Measurements from ENCODE around the gene TRIM65. TPM values are rescaled to one million over a fixed set of nuclear protein-coding genes. Genes with fewer than 3 reads are reported as not detected.
"Not testable (repeated sequence)": the region's sequence is repeated elsewhere in the genome, so short reads cannot be mapped to it uniquely, and the experiment has no call there.

The TRIM65 gene
- polyA plus RNA-seq, 3 donors, result 14.6 to 16.7 (median 16.3) TPM

- DNase-seq, result peak; percentile 100
These were observed 41.3 kb downstream of the TRIM65 start, which contains the start of gene WBP2 for GRCh38 chr17:75855310-75856061. TSS of gene WBP2 (minus strand) at chr17:75855335. CDS start at chr17:75855297, 38 bp downstream.

GRCh38 chr17:75854881-75855309 is 41.9 kb downstream of the TRIM65 start:
- no peak for DNase-seq

DNA sequence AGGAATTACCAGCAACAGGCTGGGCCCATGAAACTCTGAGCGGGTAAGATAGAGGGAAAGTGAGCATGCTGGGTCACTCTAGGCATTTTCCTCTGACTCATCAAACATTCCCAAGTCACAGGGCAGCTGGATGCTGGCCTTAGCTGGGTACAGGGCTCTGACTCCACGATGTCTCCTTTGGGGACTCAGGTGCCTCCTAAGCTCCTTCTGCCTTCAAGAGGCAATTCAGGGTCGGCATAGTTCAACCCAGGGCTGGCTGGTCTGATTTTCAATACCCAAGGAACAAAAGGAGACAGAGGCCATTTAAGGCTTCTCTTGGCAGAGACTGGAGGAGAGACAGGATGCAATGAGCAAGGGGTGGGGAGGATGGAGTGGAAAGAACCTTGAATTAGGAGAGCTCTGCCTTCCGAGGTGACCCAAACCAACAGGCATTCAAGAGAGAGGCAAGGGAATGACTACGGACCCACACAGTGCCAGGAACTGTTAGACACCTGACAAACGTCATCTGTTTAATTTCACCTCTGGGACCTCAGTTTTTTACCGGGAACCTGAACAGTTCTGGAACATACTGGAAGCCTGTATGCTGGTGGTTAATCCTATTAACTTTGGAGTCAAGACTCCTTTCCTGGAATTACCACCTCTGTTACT is 42.5 kb downstream of the TRIM65 start:
- no peak for DNase-seq

DNA sequence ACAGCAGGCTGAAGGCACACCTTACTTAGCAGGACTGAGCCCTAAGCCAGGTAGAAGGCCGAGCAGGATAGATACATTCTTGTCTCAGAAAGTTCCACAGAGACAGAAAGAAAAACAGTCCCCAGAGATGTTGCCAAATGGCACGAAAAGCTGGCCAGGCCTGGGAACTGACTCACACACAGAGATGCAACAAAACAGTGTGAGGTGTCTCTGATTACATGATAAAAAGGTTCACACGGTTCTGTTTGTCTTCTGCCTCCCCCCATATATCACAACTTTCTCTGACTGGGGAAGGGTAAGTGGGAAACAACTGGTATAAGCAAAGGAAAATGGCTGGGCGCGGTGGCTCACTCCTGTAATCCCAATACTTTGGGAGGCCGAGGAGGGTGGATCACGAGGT is 43.3 kb downstream of the TRIM65 start:
- no peak for DNase-seq

DNA sequence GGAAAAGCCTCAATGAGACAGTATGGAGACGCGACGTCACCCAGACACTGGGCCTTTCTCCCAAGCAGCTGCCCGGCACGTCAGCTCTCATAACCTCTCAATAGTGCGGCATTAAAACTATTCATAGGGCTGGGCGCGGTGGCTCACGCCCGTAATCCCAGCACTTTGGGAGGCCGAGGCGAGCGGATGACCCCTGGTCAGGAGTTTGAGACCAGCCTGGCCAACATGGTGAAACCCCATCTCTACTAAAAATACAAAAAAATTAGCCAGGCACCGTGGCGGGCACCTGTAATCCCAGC is 45.1 kb downstream of the TRIM65 start:
- not testable (repeated sequence) for DNase-seq

DNA sequence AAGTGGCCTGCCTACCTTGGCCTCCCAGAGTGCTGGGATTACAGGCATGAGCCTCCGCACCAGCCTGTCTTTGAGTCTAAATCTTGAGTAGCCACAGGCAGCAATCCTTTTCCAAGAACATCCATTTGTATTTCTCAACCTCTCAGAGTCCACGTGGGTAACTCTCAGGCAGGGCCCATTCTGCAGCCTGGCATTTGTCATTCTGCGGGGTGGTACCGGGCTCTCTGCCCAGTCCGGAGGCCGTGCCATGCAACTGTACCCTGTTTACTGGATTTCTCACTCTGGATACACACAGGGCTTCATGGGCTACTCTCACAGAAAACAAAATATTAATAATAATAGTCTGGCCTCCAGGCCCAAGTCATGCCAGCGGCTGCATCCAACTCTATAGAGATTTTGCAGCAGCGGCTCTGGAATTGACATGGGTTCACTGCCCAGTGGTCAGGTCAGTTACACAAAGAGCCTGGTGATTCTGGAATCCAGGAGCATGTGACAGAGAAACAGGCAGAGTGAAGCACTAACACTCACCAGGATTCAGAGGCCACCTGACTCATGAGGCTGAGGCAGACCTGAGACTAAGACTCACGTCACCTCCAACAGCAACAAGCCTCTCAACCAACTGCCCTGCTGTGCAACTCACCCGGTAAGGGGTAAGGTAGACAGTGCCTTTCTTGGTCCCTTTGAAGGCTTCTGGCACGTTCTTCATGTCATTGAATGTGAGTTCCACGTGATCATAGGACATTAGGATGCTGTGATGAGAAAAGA is 45.6 kb downstream of the TRIM65 start:
- no peak for DNase-seq

DNA sequence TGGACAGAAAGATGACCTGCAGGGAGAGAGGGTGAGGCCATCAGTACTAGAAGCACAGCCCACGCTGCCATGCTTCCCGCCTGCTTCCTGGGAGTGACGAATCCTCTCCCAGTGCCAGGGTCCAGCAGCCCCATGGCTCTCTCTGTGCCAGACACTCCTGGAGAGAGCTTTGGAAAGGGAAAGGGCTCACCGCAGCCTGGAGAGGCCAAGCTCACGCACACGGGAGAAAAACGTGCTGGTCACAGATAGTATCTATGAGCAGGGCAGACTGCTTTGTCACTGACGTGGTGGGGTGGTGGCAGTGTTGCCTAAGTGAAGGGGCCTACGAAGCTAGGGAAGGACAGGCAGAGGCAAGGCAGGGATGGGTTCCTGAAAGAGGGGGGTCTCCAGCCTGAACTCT is 47.0 kb downstream of the TRIM65 start:
- DNase-seq, result no peak

DNA sequence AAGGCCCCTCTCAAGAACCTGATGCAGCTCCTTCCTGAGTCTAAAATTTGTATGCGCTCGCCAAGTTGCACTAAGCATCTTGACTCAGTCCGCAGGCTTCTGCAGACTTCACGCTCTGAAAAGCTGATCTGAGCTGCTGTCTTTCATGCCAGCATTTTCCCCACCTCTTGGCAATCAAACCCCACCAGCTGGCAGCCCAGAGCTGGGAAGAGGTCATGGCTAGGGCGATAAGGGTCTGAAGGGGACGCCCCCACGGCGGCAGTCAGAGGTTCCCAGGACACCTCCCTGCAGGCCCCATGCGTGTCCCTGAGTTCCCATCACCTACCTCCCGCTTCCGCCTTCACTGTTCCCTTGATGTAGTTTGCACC is 47.5 kb downstream of the TRIM65 start:
- DNase-seq, result no peak

DNA sequence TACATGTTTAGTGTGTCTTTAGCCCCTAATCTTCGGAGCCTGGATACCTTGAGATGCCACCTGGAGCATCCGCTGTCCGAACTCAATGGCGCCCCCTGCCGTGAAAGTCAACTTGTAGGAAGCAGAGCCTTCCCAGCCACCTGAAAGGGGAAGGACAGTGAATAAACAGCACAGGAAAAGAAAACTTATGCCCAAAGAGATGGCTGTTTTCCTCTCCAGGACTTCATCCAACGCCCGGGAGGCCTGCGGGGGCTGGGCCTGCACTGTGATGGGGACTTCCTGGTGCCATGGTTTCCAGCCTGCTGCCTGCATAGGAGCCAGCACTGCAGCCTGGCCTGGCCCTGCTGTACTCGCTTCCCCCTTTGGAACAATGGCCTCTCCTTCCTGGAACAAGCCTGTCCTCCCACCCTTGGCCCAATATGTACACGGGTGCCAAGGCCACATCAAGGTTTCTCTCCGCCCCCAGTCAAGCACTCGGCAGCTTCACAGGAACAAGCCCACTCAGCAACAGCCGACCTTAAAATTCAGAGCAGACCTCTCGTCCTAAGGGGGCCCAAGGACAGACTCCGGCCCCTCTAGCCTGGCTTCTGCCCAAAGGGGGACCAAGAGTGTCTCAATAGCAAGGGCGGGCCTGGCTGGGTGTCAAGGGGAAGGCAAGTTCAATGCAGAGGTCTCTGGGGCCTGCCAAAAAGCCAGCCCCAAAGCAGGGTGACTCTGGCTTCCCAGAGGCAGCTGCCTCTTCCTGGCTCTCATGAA is 48.0 kb downstream of the TRIM65 start:
- no peak for DNase-seq

DNA sequence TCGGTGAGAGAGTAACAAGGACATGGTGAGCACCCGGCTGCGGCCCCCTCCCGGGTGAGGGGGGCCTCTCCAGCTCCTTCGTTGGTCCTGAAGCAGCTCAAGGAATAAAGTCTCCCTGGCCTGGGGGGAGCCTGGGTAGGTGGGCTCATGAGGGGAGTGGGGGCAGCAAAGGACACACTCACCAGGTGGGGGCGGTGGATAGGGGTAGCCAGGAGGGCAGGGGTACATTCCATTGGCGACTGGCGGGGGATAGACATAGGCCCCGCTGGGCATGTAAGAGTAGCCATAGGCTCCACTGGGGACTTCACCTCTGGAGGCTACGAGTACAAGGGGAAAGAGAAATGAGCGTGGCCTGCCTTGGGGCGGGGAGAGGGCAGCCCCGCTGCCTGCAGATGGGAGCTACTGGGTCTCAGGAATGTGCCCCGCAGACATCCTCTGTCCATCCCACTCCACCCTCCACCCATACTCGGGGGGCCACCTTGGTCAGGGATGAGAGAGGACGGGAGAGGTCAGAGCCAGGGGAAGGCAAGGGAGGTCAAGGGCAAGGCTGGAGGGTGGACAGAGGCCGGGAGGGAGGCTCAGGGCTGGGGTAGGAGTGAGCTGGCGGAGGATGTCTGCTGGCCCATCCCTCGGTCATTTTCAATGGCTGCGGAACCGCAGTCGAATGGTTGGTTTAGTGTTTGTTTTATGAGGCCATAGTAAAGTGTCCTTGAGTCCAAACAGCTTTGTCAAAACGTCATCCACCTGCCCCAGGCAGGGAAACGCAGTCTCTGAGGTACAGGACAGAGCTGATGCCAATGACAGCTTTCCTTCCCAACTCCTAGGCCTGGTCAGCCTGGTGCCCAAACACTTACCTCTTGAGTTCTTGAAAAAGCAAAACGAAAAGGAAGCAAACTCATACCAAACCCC is 48.9 kb downstream of the TRIM65 start:
- no peak for DNase-seq

DNA sequence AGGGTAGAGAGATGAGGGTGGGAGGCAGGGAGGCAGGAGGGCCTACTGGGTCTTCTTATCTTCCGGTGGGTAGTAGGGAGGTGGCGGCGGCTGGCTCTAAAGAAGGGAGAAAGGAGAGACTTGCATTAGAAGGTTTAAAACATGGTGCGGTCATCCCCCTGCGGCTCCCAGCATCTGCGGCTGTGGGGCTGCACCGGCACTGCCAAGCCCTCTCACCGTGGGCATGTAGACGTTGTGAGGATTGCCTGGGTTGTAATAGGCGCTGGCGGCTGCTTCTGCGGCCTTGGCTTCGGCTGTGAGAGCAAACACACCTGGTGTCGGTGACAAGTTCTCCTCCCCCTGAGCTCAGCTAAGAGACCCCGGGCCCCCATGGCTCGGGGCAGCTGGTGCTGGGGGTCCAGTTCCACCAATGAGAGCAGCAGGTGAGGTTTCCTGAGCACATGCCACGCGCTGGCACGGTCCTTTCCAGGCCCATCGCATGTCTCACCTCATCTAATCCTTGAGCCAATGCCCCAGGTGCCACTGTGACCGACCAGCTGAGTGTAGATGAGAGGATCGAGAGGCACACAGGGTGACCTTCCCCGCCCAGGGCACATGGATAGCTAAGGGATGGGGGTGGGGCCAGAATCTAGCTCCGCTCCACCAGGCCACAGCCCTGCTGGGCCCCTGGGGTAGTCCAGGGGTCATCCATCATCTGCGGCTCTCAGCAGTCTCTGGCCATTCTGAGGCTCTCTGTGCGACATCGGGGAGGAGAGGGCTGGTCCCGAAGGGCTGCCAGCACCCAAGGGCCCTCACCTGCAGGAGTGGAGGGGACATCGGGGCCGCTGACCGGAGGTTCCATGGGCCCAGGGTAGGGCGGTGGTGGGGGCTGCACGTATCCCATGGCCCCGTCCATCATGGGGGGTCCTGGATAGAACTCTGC is 49.8 kb downstream of the TRIM65 start:
- DNase-seq, result no peak

GRCh38 chr17:75845933-75846691 is 50.6 kb downstream of the TRIM65 start:
- DNase-seq, result no peak

- DNase-seq, result peak; percentile 61
These were observed 51.6 kb downstream of the TRIM65 start for GRCh38 chr17:75845058-75845711.

GRCh38 chr17:75844530-75845057 is 52.2 kb downstream of the TRIM65 start:
- no peak for DNase-seq

DNA sequence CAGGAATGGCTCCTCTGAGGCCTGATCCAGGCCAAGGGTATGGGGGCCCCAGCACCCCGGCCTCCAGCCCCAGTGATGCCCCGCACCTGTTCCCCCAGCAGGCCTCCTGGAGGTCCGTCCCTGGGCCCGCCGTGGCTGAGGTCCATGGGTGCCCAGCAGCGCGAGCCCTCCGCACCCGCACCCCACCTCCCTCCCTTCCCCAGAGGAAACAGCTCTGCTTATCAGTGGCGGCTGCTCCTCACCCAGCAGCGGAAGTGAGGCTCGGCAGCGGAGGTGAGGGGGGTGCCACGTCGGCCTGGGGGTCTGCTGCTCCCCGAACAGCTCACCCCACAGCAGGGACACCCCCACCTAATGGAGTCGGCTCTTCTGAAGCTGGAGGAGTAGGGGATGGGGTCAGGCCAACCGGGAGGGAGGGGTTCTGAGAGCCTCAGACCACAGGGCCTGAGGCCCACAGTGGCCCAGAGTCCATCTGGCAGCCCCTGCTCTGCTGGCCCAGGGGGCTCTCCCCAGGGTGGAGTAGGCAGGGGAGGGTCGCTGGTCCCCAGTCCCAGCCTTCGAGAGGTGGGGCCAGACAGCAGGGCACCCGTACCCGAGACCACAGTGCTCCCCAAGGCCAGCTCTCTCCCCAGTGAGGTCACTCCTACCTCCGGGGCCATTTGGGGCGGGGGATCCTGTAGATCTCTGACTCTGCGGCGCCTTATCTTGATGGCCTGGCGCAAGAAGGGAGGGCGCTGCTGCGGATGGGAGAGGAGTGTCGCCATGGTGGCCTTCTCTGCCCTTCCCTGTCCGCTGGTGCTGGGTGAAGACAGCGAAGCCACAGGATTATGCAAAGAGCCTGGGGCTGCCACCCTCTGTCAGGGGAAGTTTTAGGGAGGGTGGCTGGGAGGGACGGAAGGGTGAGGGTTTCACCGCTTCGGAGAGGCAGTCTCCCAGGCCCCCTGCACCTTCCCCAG is 52.9 kb downstream of the TRIM65 start, which contains the start of gene UNC13D:
TSS of gene UNC13D (minus strand) at position 828 of the 953 bp plus-strand sequence. CDS start at position 761, 67 bp downstream.
- no peak for DNase-seq

GRCh38 chr17:75842963-75843576 is 53.7 kb downstream of the TRIM65 start:
- no peak for DNase-seq

Measured in renal pelvis (tissue), 4 donors.